Erythroblast (primary cell): ENCODE data around the gene S100A1.

ENCODE experiments used
- GATA1 ChIP-seq: IDR thresholded peaks from 2 replicates; pipeline ENCODE4 v1.6.1; 2011; ENCODE audit warnings: low read depth, mild to moderate bottlenecking, control low read depth, low read length, moderate library complexity
- POLR2A ChIP-seq: IDR thresholded peaks from 2 replicates; pipeline ENCODE4 v1.6.1; 2011; ENCODE audit warnings: mild to moderate bottlenecking, low read length

DNA sequence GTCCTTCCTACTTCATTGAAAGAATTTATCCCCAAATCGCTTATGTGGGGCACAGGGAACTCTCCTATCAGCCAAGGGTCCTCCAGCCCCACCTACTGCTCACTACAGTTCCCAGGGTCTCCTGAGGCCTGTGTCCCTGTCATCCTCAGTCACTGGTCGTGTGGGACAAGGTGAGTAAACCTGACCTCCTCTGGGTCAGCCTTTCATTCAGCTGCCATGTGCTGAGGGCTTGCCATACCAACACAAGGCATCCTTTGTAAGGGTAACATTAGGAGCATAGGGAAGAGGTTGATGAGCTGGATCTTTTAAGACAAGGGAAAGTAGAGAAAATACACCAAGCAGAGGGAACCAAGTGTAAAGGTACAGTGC is 19.1 kb downstream of the S100A1 start:
- TF ChIP-seq POLR2A (peak; percentile 39), GATA1 (no peak)
